ENCODE data around the gene ASXL3. TPM values are rescaled to one million over a fixed set of nuclear protein-coding genes. Genes with fewer than 3 reads are reported as not detected.

ASXL3 gene
- total RNA-seq, 1 experiment from 2014 or later: 0.11 TPM

DNA sequence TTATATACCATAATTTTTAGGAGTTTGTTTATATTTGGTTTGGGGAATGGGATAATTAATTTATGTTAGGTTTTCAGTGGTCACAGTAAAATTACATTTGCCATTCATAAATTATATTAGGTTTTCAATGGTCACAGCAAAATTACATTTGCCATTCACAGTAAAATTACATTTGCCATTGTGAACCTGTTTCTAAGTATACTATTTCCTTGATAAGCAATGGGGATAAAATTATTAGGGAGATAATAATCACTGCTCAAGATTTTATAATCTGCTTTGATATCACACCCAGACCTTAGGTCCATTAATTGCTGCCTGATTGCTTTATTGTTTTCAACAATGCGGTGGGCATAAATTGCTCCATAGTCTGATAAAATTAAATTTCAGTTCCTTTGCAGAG is 124.6 kb downstream of the ASXL3 start:
- BruUV-seq (replicated peaks): no TSS peak
- CTCF ChIA-PET: no interaction called here
- no peak for TF ChIP-seq EZH2 (IDR thresholded peaks at IDR 0.05; ENCODE audit: borderline replicate concordance, low read depth, low read length, poor library complexity, severe bottlenecking)
- TF ChIP-seq, protein P1, sequence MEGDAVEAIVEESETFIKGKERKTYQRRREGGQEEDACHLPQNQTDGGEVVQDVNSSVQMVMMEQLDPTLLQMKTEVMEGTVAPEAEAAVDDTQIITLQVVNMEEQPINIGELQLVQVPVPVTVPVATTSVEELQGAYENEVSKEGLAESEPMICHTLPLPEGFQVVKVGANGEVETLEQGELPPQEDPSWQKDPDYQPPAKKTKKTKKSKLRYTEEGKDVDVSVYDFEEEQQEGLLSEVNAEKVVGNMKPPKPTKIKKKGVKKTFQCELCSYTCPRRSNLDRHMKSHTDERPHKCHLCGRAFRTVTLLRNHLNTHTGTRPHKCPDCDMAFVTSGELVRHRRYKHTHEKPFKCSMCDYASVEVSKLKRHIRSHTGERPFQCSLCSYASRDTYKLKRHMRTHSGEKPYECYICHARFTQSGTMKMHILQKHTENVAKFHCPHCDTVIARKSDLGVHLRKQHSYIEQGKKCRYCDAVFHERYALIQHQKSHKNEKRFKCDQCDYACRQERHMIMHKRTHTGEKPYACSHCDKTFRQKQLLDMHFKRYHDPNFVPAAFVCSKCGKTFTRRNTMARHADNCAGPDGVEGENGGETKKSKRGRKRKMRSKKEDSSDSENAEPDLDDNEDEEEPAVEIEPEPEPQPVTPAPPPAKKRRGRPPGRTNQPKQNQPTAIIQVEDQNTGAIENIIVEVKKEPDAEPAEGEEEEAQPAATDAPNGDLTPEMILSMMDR (conservative IDR thresholded peaks at IDR 0.05; ENCODE audit: low read depth, low read length): no peak
- DNase-seq (ENCODE audit: low spot score): no peak
- Histone ChIP-seq H3K9me3 (ENCODE audit: low read depth, low read length, poor library complexity, severe bottlenecking) (no peaks in the 10 kb centered on the region), H3K36me3 (ENCODE audit: insufficient read depth, low read length, poor library complexity, severe bottlenecking) (no peaks in the 10 kb centered on the region), H3K27me3 (replicated peaks; ENCODE audit: insufficient read depth, low read depth, low read length, poor library complexity) (no peaks in the 10 kb centered on the region), H3K4me3 (ENCODE audit: low read depth, low read length, poor library complexity, severe bottlenecking) (no peak overlapping the region), H3K27ac (ENCODE audit: low read depth, low read length, poor library complexity, severe bottlenecking) (no peak overlapping the region), H3K4me1 (ENCODE audit: insufficient read depth, low read length, poor library complexity, severe bottlenecking) (no peaks in the 10 kb centered on the region)
- POLR2A ChIA-PET (ENCODE audit: low non-redundant PET): no interaction called here
- intact Hi-C loops (cut with micrococcal nuclease; ENCODE audit: unreplicated experiment): no loop called here

DNA sequence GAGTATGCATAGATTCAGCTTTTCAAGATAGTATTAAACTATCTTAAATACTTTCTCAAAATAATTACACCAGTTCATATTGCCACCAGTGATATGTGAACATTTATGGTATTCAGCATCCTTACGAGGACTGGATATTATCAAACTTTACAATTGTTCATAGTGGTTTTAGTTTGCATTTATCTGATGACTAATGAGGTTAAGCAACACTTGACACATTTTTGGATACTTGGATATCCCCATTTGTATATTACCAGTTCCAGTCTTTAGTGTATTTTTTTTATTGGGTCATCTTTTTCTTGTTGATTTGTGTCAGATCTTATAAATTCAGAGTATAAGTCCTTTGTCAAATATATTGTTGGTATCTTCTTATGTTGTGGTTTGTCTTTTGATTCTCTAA is 128.4 kb downstream of the ASXL3 start:
- intact Hi-C loops (cut with micrococcal nuclease; ENCODE audit: unreplicated experiment): no loop called here
- Histone ChIP-seq H3K36me3 (ENCODE audit: insufficient read depth, low read length, poor library complexity, severe bottlenecking) (no peaks in the 10 kb centered on the region), H3K4me3 (ENCODE audit: low read depth, low read length, poor library complexity, severe bottlenecking) (no peak overlapping the region), H3K27ac (ENCODE audit: low read depth, low read length, poor library complexity, severe bottlenecking) (no peak overlapping the region), H3K27me3 (replicated peaks; ENCODE audit: insufficient read depth, low read depth, low read length, poor library complexity) (no peaks in the 10 kb centered on the region), H3K9me3 (ENCODE audit: low read depth, low read length, poor library complexity, severe bottlenecking) (no peaks in the 10 kb centered on the region), H3K4me1 (ENCODE audit: insufficient read depth, low read length, poor library complexity, severe bottlenecking) (no peaks in the 10 kb centered on the region)
- BruUV-seq (replicated peaks): no TSS peak
- no peak for TF ChIP-seq EZH2 (IDR thresholded peaks at IDR 0.05; ENCODE audit: borderline replicate concordance, low read depth, low read length, poor library complexity, severe bottlenecking)
- TF ChIP-seq, protein P1 (conservative IDR thresholded peaks at IDR 0.05; ENCODE audit: low read depth, low read length): no peak
- ChIA-PET POLR2A (ENCODE audit: low non-redundant PET) (no interaction called here), CTCF (no interaction called here)
- no peak for DNase-seq (ENCODE audit: low spot score)

DNA sequence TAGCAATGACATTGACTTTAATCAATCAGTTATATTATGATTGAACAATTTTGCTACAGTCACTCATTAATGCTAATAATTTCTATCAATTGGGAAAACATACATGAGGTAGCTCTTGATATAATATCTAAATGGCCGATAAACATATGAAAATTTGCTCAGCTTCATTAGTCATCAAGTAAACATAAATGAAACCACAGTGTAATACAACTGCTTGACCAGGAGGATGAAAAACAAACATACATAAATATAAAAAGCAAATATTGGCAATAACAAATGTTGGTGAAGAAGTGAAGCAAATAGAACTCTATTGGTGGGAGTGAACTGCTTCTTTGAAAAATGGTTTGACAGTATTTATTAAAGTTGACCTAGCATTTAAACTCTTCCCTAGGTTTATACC is 130.9 kb downstream of the ASXL3 start:
- Histone ChIP-seq H3K27ac (ENCODE audit: low read depth, low read length, poor library complexity, severe bottlenecking) (no peak overlapping the region), H3K36me3 (ENCODE audit: insufficient read depth, low read length, poor library complexity, severe bottlenecking) (no peaks in the 10 kb centered on the region), H3K27me3 (replicated peaks; ENCODE audit: insufficient read depth, low read depth, low read length, poor library complexity) (no peaks in the 10 kb centered on the region), H3K4me1 (ENCODE audit: insufficient read depth, low read length, poor library complexity, severe bottlenecking) (no peaks in the 10 kb centered on the region), H3K9me3 (ENCODE audit: low read depth, low read length, poor library complexity, severe bottlenecking) (no peaks in the 10 kb centered on the region), H3K4me3 (ENCODE audit: low read depth, low read length, poor library complexity, severe bottlenecking) (no peak overlapping the region)
- CTCF ChIA-PET: no interaction called here
- DNase-seq (ENCODE audit: low spot score): no peak
- TF ChIP-seq EZH2 (IDR thresholded peaks at IDR 0.05; ENCODE audit: borderline replicate concordance, low read depth, low read length, poor library complexity, severe bottlenecking): no peak
- TF ChIP-seq, protein P1 (conservative IDR thresholded peaks at IDR 0.05; ENCODE audit: low read depth, low read length): no peak
- no TSS peak for BruUV-seq (replicated peaks)
- intact Hi-C loops (cut with micrococcal nuclease; ENCODE audit: unreplicated experiment): no loop called here
- POLR2A ChIA-PET (ENCODE audit: low non-redundant PET): no interaction called here
